Activated CD4-positive, CD25-positive, alpha-beta regulatory T cell (primary cell): ENCODE results near the gene PAOX.

Source experiments
- DNase-seq, 4 experiments: peaks; one replicate each; lab custom pipeline; 2025; lab: John Stamatoyannopoulos, UW

PAOX gene

GRCh38 chr10:133379152-133379800 is at the start of gene PAOX:
PAOX (plus strand) TSS chr10:133379262; CDS start chr10:133379317, 55 bp downstream.
- peak in 1 of 4 experiments; percentile 20 for DNase-seq

DNA sequence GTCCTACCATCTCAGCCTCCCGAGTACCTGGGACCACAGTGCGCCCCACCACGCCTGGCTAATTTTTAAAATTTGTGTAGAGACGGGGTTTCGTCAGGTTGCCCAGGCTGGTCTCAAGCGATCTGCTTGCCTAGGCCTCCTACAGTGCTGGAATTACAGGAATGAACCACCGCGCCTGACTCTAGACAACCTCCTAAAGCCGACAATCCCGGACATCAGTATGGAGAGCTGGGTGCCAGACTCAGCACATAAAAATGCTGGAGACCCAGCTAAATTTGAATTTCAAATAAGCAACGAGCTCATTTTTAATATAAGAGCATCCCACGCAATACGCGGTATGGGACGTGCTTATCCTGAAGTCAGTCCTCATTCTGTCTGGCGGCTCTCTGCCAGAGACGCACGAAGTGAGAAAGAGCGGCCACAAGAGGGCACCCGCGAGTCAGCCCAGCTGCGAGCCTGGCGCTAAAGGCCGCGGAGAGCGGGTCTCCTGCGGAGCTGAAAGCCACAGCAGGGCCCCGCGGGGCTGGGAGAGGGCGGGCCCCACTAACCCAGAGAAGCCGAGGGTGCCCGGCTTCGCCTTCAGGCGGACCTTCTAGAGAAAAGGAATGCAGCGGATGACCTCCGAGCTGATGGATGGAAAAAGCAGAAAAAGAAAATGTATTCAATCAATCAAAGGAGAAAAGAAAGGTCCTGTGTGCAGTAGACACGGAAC is 49.4 kb upstream of the PAOX start:
- peak; percentile 76 to 81 (median 78) for DNase-seq

GRCh38 chr10:133332936-133333699 is 45.9 kb upstream of the PAOX start:
- DNase-seq: no peak

DNA sequence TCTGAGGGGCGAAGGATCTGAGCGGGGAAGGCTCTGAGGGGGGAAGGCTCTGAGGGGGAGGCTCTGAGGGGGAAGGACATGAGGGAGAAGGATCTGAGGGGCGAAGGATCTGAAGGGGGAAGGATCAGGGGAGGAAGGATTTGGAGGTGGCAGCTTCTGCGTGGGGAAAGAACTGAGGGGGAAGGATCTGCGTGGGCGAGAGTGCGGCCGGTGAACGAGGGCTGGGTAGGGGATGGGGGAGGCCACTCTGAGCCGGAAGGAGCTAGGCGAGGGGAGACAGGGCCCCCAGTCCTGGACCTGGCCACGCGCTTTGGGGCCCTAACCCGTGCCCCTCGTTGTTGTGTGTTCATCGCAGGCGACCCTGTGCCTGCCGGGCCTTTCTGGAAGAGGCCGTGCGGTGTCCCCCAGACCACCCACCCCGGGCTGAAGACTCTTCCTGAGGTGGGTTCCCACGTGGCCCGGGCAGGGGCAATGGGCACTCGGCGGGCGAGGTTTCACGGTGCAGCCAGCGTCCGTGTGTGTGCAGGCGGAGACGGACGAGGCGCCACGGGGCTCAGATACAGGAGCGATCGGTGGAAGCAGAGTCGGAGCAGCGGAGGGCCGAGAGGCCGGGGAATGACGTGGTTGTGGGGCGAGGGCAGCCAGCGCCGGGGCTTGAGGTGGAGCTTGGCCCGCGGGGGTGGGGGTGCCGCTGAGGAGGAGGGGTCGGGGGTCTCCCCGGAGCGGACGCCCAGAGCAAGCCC is 44.4 kb upstream of the PAOX start:
- no peak for DNase-seq

GRCh38 chr10:133335246-133336117 is 43.6 kb upstream of the PAOX start:
- peak; percentile 59 to 69 (median 63) for DNase-seq

GRCh38 chr10:133336118-133336576 is 42.9 kb upstream of the PAOX start:
- no peak for DNase-seq

- DNase-seq: peak; percentile 27 to 82 (median 63)
These were observed 42.3 kb upstream of the PAOX start, which contains the start of gene CALY for GRCh38 chr10:133336577-133337369. CALY (minus strand) TSS chr10:133336896; CDS start chr10:133328989, 7,907 bp downstream.

DNA sequence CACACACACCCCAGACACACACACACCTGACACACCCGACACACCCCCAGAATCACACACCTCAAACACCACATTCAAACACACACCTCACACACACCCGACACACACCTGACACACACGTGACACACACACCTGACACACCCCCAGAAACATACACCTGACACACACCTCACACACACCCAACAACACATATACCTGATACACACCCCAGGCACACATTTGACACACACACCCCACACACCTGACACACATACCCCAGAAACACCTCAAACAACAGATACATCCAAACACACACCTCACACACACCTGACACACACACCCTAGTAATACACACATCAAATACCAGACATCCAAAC is 41.7 kb upstream of the PAOX start:
- DNase-seq: no peak

DNA sequence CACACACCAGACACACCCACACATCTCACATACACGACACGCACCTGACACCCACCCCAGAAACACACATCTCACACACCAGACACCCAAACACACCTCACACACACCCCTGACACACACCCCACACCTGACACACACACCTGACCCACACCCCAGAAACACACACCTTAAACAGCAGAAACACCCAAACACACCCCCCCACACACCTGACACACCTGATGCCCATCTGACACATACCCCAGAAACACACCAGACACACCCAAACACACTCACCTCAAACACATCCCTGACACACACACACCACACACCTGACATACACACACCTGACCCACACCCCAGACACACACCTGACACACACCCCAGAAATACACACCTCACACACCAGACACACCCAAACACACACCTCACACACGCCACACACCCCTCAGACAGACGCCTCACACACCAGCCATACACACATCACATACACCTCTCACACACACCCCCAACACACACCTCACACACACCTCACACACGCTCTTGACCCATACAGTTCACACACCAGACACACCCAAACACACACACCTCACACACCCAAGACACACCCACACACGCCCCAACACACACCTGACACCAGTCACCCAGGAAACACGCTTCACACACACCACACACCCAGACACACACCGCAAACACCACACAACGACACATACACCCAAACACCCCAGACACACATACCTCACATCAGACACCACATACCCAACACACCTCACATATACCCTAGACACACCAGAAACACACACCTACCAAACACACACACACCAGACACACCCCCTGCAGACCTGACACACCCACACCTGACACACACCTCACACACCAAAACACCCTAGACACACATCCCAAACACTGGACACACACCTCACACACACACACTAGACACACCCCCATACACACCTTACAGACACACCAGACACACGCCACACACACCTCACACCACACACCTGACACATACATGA is 40.7 kb upstream of the PAOX start:
- no peak for DNase-seq

GRCh38 chr10:133339708-133340380 is 39.2 kb upstream of the PAOX start:
- DNase-seq: no peak

GRCh38 chr10:133341983-133342382 is 37.1 kb upstream of the PAOX start:
- no peak for DNase-seq

GRCh38 chr10:133342942-133343341 is 36.1 kb upstream of the PAOX start:
- no peak for DNase-seq

DNA sequence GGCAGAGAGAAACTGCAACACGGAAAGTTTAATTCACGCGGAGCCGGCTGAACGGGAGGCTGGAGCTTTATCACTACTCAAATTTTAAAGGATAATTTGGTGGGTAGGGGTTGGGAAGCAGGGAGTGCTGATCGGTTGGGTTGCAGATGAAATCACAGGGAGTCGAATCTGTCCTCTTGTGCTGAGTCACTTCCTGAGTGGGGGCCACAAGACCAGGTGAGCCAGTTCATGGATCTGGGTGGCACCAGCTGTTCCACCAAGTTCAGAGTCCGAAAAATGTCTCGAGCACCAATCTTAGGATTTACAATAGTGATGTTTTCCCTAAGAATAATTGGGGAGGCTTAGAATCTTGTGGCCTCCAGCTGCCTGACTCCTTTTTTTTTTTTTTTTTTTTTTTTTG is 35.5 kb upstream of the PAOX start:
- no peak for DNase-seq

- DNase-seq: no peak
These were observed 34.8 kb upstream of the PAOX start for GRCh38 chr10:133344236-133344635.

GRCh38 chr10:133346413-133346812 is 32.6 kb upstream of the PAOX start:
- no peak for DNase-seq

- DNase-seq: no peak
These were observed 31.1 kb upstream of the PAOX start for GRCh38 chr10:133347710-133348517.

- no peak for DNase-seq
These were observed 29.9 kb upstream of the PAOX start for GRCh38 chr10:133349160-133349568.
